ENCODE results near the gene CLDN7.

Gene CLDN7

GRCh38 chr17:7262192-7262934 is at the start of gene CLDN7:
CLDN7 (minus strand) TSS chr17:7262478; CDS start chr17:7262043, 435 bp downstream.
- no peak for DNase-seq (ENCODE audit: low read depth)

- no peak for DNase-seq (ENCODE audit: low read depth)
These were observed 48.9 kb upstream of the CLDN7 start for GRCh38 chr17:7311110-7311705.

GRCh38 chr17:7309628-7310027 is 47.4 kb upstream of the CLDN7 start:
- DNase-seq (ENCODE audit: low read depth): no peak

GRCh38 chr17:7308625-7309433 is 46.6 kb upstream of the CLDN7 start:
- peak; percentile 55 for DNase-seq (ENCODE audit: low read depth)

GRCh38 chr17:7307686-7308624 is 45.7 kb upstream of the CLDN7 start:
- no peak for DNase-seq (ENCODE audit: low read depth)

- DNase-seq (ENCODE audit: low read depth): peak; percentile 100
These were observed 44.8 kb upstream of the CLDN7 start, which contains the start of gene EIF5A for GRCh38 chr17:7306911-7307685. EIF5A (plus strand) TSS chr17:7307628; CDS start chr17:7309636, 2,008 bp downstream.

- no peak for DNase-seq (ENCODE audit: low read depth)
These were observed 41.9 kb upstream of the CLDN7 start for GRCh38 chr17:7304179-7304578.

- DNase-seq (ENCODE audit: low read depth): peak; percentile 59
These were observed 34.0 kb upstream of the CLDN7 start for GRCh38 chr17:7296189-7296861.

- DNase-seq (ENCODE audit: low read depth): no peak
These were observed 33.2 kb upstream of the CLDN7 start for GRCh38 chr17:7295230-7296180.

- peak; percentile 44 for DNase-seq (ENCODE audit: low read depth)
These were observed 32.4 kb upstream of the CLDN7 start, which contains the start of gene YBX2 for GRCh38 chr17:7294614-7295153. YBX2 (minus strand) TSS chr17:7294639; CDS start chr17:7294500, 139 bp downstream.

- no peak for DNase-seq (ENCODE audit: low read depth)
These were observed 31.7 kb upstream of the CLDN7 start for GRCh38 chr17:7293816-7294613.

GRCh38 chr17:7293159-7293558 is 30.9 kb upstream of the CLDN7 start:
- no peak for DNase-seq (ENCODE audit: low read depth)

- DNase-seq (ENCODE audit: low read depth): no peak
These were observed 30.5 kb upstream of the CLDN7 start for GRCh38 chr17:7292729-7293128.

GRCh38 chr17:7292194-7292593 is 29.9 kb upstream of the CLDN7 start:
- DNase-seq (ENCODE audit: low read depth): no peak

- no peak for DNase-seq (ENCODE audit: low read depth)
These were observed 28.4 kb upstream of the CLDN7 start for GRCh38 chr17:7290685-7291084.

GRCh38 chr17:7290166-7290565 is 27.9 kb upstream of the CLDN7 start:
- DNase-seq (ENCODE audit: low read depth): no peak

GRCh38 chr17:7289256-7290032 is 27.2 kb upstream of the CLDN7 start:
- no peak for DNase-seq (ENCODE audit: low read depth)

Measured in stimulated activated CD8-positive, alpha-beta memory T cell treated with anti-CD3 and anti-CD28 coated beads, Interleukin-15, amount 100 ng/mL, for 24 hours (primary cell).